ENCODE measurements around the gene CMIP.

The CMIP gene

DNA sequence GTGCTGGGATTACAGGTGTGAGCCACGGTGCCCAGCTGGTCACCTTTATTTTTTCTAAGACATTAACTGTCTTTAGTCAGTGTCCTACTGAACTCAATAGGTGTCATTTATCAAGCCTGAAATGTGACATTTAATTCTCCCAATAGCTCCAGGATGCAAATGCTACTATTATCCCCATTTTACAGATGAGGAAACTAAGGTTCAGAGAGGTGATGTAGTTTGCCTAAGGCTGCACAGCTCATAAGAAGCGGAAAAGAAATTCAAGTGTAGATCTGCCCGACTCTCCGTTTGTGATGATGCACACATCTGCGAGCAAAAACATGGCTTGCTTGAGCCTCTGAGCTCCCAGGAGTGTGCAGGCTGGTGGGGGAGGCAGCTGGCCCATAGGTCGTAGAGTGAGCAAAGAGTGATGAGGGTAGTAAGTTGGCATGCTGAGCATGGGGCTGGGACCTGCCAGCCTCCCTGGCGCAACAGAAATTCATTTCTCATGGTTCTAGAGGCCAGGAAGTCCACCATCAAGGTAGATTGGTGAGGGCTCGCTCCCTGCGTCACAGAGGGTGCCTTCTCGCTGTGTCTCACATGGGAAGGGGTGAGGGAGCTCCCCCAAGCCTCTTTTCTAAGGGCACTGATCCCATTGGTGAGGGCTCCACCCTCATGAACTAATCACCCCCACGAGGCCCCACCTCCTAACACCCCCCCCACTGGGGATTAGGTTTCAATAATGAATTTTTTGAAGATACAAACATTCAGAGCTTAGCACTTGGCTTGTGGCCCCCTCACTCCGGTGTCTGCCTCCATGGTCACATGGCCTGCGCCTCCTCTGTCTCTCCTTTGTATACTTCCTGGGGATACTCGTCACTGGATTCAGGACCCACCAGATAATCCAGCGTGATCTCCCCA, 193.0 kb downstream of the CMIP start:
- no peak for DNase-seq (ENCODE audit: low read depth in 2 of 2)

DNA sequence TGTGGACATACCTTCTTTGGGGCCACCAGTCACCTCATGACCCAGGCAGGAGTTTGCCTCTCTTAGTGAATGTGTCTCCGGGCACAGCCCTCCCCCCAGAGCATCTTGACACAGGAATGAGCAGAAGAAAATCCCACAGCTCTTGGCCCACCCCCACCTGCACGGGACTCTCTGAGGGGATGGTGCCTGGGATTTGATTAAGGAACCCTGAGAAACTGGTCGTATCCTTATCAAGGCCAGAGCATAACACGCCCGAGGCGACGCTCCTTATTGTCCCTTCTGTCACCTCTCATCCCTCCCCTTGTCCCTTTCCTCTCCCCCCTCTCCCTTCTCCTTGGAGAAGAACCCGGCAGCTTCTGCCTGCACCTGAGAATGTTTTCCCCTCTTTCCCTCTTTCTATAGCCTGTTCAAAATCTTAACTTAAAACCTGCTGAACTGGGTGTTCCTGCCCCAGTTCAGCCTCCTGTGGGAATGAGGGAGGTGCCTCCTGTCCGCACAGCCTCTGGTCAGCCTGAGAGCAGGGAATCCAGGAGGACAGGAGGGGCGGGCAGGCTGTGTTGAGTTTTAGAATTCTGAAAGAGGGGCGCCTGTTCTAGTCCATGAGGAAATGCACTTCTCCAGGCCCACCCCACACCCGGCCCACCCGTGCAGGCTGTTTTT, 193.8 kb downstream of the CMIP start:
- no peak for DNase-seq (ENCODE audit: low read depth in 2 of 2)

DNA sequence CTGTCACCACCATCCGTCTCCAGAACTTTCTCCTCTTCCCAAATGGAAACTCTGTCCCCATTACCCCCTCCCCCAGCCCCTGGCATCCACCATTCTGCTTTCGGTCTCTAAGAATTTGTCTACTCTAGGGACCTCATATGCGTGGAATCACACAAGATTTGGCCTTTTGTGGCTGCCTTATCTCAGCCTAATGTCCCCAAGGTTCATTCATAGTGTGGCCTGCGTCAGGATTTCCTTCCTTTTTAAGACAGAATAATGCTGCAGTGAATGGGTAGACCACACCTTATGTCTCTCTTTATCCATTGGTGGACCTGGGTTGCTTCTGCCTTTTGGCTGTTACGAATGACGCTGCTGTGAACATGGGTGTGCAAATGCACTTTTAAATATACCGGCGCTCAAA, 194.7 kb downstream of the CMIP start:
- no peak for DNase-seq (ENCODE audit: low read depth in 2 of 2)

DNA sequence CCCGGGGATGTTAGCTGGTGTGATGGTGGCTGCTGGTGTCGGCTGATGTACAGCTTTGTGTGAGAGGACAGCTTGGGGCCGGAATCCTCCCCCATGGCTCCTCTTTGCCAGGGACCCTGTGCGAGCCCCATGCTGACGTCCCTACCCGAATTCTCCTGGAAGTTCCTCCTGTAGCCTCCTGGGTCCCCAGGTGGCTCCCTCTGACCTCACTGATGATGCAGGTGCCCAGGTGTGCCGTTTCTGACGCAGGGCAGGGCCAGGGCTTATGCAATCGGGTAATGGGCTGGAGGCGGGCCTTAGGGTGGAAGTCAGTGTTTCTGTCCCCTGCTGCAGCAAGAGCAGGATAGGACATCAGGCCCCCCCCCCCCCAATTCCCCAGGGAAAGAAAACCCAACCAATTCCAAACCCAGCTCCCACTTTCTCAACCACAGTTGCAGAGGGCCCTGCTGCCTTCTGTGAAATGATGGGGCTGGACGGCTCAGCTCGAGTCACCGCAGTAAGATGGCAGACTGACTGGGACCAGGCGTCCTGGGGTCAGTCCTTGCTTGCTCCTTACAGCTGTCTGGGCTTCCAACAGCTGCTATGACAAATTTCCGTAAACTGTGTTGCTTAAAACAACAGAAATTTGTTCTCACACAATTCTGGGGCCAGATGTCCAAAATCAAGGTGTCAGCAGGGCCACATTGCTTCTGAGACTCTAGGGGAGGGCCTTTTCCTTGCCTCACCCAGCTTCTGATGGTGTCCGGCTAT, 195.5 kb downstream of the CMIP start:
- DNase-seq (ENCODE audit: low read depth in 2 of 2): no peak

DNA sequence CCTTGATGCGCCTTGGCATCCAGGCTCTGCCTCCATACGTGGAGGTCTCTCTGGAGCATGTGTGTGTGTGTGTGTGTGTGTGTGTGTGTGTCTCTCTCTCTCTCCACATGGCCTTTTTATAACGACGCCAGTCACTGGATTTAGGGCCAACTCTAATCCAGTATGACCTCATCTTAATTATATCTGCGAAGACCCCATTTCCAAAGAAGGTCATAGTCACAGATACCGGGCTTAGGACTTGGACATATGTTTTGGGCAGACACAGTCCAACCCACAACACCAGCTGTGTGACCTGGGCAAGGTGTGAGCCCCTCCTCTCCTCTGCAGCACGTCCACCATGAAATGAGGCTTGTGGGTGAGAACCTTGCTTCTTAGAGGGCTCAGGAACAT, 196.1 kb downstream of the CMIP start:
- DNase-seq (ENCODE audit: low read depth in 2 of 2): no peak

DNA sequence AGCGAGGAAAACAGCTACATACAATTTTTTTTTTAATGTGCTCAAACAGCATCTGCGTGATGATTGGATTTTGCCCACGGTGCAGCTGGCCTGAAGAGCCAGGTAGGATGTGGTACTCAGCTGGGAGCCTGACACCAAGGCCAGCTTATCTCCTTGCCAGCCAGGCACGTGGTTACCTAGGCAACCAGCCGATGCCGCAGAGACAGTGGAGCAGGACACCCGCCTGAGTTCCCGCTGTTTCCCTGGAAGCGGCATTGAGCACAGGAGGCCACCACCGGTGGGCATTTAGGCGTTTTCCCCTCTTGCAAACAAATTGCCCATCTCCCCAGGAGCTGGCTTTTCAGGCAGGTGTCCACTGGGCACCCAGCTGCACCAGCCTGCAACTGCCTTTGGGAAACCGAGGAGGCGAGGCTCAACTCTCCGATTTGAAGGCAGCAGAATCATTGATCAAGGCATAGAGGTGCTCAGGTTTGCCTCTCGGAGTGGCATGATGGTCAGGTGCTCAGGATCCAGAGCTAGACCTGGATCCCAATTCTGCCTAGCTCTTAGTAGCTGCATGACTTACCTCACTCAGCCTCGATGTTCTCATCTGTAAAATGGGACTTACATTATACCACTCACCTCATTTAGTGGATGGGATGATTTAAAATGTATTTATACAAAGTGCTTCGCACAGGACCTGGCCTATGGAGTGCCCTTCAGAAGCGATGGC, 196.9 kb downstream of the CMIP start:
- no peak for DNase-seq (ENCODE audit: low read depth in 2 of 2)

DNA sequence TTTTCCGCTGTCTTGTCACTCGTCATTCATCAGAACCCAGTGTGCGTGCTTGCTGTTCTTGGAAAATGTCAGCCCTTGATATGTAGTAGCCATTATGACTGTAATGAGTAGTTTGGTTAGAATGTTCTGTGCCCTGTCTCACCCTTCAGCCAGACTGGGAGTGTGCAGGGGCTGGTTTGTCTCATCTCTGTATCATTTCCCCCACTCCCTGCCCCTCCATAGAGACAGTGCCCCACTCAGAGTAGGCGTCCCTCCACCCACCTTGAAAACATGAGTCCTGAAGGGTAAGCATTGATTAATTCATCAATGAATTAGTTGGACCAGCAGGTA, 197.5 kb downstream of the CMIP start:
- DNase-seq (ENCODE audit: low read depth in 2 of 2): no peak

DNA sequence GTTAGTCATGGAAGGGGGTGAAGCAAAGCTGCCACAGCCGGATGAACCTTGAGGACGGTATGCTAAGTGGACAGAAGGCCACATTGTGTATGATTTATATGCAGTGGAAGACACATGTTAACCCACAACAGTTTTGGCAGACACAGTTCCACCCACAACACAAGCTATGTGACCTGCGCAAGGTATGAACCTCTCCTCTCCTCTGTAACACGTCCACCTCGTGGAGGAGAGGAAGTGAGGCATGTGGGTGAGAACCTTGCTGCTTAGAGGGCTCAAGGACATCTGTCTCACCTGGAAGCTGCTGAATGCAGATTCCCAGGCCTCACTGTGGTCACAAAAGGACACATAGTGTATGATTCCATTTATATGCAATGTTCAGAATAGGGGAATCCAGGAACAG, 198.3 kb downstream of the CMIP start:
- no peak for DNase-seq (ENCODE audit: low read depth in 2 of 2)

DNA sequence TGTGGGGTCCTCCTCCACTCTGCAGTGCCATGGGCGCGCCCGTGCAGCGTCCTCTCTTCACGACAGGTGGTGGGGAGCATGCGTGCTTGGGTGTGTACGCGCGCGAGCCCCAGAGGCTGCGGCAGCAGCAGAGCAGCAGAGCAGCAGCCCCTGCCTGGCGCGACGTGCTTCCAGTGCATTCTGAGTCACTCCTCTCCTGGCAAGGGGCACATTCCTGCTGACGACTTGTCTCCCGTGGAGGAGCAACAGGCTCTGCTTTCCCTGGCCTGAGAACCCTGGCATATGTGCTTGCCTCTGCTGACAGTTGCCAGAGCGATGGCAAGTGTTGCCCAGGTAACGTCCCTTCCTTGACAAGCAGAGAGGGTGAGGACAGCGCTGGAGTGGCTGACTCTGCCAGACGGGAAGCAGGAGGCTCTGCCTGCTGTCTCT, 200.7 kb downstream of the CMIP start:
- DNase-seq (ENCODE audit: low read depth in 2 of 2): no peak

GRCh38 chr16:81645925-81646324, 201.3 kb downstream of the CMIP start:
- DNase-seq (ENCODE audit: low read depth in 2 of 2): no peak

DNA sequence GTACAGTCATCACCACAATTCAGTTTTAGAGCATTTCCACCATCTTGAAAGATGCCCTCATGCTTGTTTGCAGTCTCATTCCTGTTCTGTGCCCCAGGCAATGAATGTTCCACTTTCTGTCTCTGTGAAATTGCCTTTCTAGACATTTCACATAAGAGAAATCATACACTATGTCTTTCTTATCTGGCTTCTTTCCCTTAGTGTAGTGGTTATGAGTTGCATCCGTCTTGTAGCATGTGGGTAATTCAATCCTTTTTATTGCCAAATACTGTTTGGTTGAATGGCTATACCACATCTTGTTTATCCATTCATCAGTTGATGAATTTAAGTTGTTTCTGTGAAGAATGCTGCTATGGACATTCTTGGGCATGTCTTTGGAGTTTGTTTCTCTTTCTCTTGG, 202.0 kb downstream of the CMIP start:
- DNase-seq (ENCODE audit: low read depth in 2 of 2): no peak

- DNase-seq (ENCODE audit: low read depth in 2 of 2): no peak
These were observed 202.9 kb downstream of the CMIP start for GRCh38 chr16:81647527-81647926.

GRCh38 chr16:81649561-81650184, 205.1 kb downstream of the CMIP start:
- no peak for DNase-seq (ENCODE audit: low read depth in 2 of 2)

DNA sequence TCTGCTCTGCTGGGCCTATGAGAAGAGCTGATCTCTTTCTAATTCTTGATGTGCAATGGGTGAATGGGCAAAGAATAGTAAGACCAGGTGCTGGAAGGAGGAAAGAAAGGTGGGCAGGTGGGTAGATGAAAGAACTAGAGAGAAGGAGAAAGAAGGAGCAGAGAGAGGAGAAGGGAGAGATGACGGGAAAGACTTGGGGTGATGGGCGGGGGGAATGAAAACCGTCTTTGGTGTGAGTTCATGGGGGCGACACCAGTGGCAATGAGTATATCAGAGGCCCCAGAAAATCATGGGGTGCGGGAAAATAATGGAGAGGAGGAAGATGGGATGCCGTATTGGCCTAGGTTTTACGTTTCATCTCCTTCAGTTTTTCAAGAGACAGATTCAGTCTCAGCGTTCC, 205.7 kb downstream of the CMIP start:
- no peak for DNase-seq (ENCODE audit: low read depth in 2 of 2)

GRCh38 chr16:81650982-81651562, 206.5 kb downstream of the CMIP start:
- DNase-seq (ENCODE audit: low read depth in 2 of 2): no peak

DNA sequence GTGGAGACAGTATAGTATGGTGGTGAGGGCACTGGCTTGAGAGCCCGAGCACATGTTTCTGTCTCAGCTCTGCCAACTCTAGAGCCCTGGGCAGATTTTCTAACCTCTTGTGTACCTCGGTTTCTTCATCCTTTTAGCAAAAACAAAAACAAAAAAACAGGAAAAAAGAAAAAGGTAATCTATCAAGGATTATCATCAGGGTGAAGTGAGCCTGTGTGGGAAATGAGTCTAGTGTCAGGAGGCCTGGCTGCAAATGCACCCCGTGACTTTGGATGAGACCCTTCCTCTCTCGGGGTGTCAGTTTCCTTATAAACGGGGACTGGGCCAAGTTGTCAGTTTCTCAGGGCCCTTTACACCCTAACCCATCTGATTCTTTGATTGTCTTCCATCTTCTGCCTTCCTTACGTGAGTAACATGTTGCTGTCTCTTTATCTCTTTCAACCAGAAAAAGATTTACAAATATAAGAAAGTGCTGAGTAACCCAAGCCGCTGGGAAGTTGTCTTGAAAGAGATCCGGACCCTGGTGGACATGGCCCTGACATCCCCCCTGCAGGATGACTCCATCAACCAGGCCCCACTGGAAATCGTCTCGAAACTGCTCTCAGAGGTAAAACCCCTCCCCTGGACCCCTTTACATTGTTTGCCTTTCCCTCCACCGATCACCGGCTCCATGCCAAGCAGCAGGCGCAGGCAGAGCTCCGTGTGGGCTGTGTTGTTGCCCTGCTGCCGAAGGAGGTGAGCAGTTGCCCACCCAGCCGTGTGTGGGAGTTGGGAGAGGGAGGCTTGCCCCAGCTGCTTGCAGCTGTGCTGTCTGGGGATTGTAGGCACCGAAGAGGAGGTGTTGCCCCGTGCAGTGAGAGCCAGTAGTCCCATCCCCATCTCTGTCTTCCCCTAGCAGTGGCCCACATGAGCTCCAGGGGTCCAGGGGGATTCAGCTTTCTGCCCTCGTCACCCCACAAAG, 207.4 kb downstream of the CMIP start:
- no peak for DNase-seq (ENCODE audit: low read depth in 2 of 2)

GRCh38 chr16:81652798-81653505, 208.3 kb downstream of the CMIP start:
- DNase-seq (ENCODE audit: low read depth in 2 of 2): no peak

DNA sequence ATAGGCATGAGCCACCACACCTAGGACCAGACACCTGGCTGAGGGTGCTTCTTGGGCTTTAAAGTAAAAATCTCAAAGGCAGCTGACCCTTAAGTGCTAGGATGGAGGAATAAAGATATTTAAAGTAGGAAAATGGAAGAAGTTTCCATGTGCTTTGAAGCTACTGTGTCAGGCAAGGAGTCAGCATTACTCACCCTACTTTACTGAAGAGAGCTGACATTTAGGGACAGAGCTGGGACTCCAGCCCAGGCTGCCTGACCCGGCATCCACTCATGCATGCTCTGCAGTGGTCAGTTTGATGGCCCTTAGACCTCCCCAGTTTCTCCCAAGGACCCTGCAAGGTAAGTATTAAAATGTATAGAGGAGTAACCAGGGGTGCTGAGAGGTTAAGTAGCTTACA, 209.7 kb downstream of the CMIP start:
- DNase-seq (ENCODE audit: low read depth in 2 of 2): no peak

GRCh38 chr16:81655469-81656162, 211.0 kb downstream of the CMIP start:
- DNase-seq (ENCODE audit: low read depth in 2 of 2): no peak
